Central memory CD4-positive, alpha-beta T cell (primary cell): ENCODE data around the gene COL9A2.

Experiments used
- DNase-seq: peaks from one replicate; pipeline ENCODE4 v3.0.0; 2022

COL9A2 gene

DNA sequence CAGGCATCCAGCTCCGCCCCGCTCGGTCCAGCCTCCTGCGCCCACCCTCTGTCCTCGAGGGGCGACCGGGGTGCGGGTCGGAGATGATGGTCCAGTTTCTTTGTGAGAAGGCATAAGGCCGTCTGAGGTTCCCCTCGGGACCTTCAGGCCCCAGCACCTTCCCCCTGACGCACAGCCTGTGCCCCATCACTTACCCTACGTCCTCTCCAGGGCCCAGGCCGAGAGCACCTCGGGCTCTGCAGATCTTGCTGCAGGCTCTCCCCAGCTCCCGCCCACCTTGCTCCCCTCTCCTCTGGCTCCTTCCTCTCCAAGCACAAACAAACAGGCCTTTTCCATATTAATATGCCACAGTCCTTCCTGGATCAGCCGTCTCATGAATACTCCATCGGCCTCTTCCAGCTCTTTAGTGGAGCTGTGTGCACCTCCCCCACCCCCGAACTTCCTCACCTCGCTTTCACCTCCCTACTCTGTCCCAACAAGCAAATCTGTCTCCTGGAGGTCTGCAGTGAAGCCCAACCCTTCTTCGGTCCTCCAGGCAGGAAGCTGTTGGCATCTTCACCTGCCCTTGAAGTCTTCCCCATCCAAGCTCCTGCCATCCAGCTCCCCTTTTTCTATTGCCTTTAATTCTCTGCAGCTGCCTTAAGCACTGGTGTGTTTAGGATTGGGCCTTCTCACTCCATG is 448 bp upstream of the COL9A2 start:
- no peak for DNase-seq

DNA sequence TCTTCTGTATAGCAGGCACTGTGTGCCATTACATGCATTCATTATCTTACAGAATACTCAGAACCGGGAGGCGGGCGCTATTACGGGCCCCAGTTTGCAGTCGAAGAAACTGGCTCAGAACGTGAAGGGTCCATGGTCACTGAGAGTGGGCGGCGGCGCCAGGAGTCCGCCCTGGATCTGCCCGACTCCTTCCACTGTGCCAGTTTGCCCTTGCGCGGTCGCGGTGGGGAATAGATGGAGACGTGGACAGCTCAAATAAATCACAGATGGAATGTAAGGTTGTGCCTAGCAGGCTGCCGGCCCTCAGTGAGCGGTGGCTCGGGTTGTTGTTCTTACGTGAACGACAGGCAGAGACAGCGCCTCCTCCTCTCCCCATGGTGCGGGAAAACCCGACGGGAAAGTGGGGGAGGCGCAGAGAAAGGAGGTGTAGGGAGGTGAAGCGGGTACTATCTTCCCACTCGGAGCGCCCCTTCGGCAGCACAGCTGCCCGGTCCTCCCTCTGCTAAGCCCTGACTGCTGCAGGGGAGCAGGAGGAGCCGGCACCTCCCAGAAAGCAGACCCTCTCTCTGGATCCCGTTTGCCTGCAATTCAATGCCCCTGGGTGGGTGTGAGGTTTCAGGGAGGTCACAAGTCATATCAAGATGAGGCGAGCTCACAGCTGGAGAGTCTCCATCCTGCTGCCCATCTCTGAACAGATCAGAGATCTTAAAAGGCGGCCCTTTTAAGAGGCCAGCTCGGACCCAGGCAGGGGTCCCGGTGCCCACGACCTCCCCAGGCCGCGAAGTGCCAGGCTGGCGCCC is 1.1 kb downstream of the COL9A2 start:
- DNase-seq = peak; percentile 18

DNA sequence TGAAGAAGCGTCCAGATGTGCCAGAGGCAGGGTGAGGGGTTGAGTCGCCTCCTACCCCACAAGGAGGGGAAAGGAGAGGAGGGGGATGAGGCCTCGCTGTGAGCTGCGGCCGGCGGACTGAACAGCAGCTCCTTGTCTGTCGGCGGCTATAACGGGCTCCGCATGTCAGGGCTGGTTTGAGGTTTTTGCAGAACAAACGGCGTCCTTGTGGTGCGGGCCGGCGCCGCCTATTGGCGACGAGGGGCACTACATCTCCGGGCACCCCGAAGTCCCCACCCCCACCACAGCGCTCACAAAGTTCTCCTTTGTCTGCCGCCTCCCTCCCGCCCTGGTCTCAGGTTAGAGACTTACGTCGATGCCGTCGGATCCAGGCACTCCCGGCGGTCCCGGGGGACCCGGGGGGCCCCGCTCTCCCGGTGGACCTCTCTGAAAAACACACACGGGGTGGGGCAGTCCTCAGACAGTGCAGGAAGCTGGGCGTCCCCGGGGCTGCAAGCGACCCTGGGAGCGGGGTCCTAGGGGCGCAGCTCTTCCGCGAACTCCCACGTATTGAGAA is 1.8 kb downstream of the COL9A2 start:
- DNase-seq = peak; percentile 77

DNA sequence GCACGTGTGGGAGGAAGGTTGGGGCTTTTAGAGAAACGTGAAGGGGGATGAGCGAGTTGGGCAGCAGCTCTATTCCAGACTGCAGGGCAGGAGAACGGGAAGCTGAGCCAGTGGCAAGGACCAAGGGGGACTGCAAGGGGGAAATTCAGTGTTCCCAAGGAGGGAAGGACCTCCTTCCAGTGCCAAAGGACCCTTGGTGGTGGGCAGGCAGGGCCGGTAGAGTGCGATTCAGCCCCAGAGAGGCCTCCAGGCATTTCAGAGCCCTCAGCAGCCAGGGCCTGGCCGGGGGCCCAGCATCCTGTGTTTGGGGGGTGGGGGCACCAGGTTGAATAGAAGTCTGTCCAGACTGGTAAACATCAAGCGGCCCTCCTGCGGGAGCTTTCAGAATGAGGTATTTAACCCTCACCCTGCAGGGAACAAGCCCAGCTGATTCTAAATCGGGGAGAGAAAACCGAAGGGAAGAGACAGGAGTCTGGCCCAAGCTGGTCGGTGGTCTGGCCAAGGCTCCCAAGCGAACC is 2.3 kb downstream of the COL9A2 start:
- DNase-seq = no peak

DNA sequence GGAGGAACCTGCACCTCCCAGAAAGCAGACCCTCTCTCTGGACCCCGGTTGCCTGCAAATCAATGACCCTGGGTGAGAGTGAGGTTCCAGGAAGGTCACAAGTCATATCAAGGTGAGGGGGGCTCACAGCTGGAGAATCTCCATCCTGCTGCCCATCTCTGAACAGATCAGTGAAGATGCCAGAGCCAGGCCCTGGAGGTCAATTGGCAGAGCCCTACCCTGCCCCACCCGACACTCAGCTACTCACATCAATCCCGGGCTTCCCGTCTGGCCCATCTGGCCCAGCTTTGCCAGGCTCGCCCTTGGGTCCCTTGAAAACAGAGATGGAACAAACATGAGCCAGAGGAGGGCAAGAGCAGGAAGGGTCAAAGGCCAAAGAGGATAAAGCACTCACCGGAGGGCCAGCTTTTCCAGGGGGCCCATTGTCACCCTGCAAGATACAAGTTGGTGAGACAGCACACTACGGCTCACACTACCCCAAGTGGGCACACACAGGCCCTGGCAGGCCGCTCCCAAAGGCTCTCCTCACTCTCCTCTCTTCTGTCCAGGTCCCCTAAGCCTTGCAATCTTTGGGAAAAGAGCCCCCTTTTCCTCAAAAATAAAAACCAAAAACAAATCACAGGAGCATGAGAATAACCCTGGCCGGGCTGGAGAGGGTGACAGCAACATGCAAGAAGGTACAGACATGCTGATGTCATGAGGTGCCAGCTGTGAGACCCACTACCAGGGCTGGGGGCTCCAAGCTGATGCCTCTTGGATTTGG is 2.9 kb downstream of the COL9A2 start:
- DNase-seq = no peak

DNA sequence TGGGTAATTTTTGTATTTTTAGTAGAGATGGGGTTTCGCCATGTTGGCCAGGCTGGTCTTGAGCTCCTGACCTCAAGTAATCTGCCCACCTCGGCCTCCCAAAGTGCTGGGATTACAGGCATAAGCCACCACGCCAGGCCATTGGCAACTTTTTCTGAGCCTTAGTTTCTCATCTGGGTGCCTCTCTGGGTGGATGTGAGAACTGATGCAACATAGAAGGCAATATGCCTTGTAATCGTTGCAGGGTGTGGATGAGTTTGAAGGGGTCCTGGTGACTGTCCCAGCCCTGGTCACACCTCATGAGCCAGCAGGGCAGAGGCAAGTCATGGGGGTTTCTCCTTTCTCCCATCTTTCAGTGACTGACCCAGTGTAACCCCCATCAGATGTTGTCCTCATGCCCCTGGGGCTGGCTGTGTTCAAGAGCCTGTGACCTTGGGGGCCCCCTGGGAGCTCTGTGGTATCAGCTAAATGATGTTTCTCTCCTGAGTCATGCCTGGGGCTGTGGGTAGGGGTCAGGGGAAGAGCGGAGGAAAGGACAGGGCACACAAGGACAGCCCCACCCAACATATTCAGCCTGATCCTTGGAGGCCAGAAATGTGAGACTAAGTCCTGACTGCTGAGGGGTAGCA is 3.6 kb downstream of the COL9A2 start:
- DNase-seq = no peak

DNA sequence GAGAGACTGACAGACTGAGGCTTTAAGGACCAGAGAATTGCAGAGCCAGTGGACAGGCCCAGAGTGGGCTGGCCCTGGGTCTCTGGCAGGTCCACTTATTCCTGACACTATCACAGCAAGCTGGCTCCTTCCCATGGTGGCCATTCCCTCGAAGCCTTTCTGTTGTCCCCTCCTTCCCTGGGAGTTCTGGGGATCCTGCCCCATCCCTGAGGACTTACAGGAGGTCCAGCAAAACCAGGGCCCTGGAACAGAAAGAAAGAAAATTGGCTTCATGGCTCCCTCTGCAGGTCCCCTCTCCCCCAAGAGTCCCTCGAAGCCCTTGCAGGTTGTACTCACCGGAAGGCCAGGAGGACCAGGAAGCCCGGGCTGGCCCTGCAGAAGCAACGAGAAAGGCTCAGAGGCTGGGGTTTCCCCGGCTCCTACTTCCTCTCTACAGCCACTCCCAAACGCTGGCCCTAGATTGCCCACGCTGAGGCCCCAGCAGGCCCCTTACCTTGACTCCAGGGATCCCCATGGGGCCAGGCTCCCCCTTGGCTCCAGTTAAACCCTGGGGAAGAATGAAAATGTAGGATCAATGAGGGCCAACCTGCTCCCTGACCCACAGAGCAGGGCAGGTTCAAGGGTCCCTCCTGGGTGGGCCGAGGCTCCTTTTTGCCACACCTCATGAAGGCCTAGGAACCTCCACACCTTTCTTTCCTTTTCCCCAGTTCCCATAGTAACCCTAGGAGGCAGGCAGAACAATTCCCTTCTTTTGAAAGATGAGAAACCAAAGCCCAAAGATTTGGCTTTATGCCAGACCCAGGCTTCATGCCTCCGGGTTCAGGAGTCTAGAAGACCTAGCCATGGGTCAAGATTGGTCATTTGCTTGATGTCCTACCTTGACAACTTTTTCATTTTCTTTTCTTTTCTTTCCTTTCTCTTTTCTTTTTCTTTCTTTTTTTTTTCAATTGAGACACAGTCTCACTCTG is 4.6 kb downstream of the COL9A2 start:
- no peak for DNase-seq

DNA sequence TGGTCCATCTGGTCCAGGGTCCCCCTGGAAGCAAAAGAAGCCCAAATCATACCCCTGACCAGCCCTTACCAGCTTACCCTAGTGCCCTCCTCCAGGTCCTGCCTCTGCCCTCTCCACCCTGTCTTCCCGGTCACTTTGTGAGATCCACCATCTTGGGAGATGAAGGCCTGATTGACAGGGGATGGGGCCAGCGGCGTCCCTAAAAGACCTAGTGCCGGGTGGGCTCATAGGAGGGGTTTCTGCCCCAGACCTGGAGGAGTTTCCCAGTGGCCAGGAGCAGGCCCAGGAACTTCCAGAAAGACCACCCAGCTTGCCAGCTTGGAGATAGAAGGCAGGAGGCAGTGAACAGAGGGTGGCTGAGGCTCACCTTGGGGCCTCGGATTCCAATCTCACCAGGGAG is 5.4 kb downstream of the COL9A2 start:
- no peak for DNase-seq

DNA sequence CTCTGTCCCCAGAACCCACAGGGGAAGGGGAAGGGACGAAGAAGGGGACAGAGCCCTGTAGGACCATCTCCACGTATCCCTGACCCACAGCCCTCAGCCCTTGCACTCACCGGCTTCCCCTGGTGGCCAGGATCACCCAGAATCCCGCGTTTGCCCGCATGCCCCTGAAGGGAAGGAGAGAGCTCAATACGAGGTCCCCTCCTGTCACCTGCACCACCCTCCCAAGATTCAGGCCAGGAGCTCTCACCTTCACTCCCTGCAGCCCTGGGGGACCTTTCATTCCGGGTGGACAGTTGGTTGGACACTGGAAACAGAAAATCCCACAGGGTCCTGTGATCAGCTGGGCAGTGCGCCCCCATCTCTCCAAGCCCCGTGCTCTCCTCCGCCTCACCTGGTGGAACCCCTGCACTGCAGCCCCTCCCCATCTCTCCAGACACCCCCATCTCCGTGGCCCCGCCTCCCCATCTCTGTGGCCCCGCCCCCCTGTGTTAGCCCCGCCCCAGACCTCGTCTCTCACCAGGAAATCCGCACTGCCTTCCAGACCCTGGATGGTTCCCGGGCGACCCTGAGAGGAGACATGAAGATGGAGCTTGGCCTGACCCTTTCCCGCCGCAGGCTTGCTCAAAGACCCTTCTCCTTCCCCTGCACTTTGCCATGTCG is 6.0 kb downstream of the COL9A2 start:
- no peak for DNase-seq

DNA sequence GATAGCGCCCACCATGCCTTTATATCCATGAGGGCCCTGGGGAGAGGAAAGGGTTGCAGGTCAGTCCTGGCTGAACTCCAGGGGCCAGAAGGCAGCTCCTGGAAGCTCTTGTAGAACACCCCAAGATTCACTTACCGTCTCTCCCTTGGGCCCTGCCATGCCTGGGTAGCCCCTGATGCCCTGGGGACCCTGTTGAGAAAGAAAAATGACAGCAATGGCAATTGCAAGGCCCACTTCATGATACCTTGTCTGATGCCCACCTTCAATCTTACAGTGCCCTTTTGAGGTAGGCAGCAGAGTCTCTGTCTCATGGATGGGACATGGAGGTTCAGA is 7.0 kb downstream of the COL9A2 start:
- no peak for DNase-seq

DNA sequence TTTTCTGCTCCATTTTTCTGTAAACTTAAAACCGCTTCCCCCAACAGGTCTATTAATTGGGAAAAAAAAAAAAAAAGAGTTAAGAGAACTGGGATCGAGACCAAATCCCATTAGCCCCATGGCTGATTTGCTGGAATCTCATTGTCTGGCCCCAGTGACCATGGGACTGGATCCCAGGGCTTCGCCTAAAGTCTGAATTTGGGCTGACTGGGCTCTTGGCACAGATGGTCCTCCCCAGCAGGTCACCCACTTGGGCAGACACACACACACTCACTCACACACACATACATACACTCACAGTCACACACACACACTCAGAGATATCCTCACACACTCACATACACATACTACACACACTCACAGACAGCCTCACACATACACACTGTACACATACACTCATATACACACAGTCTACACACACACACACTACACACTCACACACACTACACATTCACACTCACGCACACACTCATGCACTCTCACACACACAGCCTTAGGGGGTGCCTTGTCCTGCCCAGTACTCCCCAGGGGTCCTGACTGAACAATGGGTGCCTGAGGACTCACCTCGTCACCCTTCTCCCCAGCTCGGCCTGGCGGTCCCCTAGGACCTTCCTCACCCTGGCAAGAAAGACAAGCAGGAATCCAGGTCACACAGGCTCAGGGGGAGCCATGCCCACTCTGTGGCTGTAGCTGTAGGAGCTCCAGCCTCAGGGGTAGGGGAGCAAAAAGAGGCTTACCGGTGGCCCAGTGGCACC is 7.5 kb downstream of the COL9A2 start:
- DNase-seq = no peak

DNA sequence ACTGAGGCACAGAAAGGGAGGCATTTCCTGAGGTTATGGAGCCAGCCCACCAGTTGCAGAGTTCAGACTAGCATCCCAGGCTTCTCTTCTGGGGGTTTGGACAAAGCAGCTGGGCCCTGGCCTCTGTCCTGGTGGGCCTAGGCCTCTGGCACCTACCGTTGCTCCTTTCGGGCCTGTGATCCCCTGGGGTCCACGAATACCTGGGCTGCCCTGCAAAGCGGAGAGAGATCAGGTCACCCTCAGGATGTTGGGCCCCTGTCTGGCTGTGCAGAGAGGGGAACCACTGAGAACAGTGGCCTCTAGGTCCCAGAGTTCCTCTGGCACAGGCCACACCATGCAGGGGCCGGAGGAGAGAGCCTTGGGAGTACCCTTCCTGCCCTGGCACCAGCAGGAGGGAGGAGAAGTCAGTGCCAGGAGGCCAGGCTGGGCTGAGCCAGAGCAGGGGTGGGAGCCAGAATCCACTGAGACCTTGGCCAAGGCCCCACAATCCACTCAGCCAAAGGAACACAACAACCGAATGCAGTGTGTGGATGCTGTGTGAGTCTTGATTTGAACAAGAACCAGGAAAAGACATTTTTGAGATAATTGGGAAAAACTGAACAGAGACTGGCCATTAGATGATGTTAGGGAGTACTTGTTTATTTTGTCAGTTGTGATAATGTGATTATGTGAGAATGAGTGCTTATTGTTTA is 8.9 kb downstream of the COL9A2 start:
- DNase-seq = no peak

DNA sequence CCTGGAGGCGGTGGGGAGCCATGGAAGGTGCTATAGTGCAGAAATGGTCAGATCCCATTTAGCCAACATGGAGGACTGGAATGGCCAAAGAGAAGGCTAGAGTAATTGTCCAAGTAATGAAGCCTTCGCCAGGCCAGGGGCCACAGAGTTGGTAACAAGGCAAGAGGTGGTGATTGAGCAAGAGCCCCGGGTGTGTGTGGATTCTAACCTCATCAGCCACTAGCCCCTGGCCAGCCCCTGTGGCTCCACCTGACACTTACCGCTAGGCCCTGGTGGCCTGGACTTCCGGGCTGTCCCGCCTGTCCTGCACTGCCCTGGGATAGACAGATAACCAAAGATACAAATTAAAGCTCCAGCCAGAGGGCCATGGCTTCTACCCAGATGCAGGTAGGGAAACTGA is 9.9 kb downstream of the COL9A2 start:
- no peak for DNase-seq

DNA sequence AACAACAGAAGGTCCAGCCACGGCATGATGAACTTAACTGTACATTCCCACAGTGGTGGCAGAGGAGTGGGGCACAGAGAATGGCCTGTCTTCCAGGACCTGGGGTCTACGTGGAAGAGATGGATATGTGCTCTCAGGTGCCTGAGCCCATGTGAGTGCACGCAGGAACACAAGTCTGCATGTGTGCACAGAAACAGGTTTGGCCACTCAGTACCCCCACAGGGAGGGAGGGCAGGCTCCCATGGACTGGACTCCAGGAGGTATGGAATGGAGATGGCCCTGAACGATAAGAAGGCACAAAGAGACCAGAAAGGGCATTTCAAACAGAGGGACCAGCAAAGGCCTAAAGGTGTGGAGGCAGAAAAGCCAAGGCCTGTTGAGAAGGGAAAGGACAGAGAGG is 10.8 kb downstream of the COL9A2 start:
- no peak for DNase-seq

DNA sequence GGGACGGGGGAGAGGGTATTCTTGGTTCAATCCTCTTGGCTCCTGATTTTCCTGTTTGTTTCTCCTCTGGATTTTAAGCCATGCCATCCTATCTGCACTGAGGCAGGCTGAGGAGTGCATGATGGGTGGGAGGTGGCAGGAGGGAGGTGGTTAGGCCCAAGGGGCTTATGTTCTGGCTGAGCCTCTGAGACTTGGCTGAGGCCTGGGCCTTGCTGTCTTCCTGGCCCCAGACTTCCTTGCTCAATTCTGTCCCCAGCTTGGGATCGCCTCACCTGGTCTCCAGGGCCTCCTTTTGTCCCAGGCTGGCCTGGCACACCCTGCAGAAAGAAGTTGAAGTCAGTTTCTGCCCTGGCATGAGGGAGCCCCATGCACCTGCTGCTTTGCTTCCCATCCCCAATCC is 11.2 kb downstream of the COL9A2 start:
- DNase-seq = no peak

DNA sequence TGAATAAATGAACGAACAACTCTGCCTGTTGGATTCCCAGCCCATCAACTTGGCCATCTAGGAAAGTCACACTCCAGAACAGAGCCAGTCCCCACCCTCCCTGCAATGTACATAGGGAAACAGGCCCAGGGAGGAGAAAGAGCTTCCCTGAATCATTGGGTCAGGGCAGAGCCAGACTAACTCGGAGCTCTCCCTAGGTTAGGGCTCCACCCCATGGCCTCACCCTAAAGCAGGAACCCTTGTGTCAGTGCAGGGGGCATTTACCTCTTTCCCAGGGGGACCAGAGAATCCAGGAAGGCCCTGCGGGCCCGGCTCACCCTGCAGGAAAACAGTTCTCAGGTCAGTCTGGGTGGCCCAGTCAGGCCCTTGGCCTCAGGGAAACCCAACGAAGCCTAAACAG is 11.6 kb downstream of the COL9A2 start:
- no peak for DNase-seq

DNA sequence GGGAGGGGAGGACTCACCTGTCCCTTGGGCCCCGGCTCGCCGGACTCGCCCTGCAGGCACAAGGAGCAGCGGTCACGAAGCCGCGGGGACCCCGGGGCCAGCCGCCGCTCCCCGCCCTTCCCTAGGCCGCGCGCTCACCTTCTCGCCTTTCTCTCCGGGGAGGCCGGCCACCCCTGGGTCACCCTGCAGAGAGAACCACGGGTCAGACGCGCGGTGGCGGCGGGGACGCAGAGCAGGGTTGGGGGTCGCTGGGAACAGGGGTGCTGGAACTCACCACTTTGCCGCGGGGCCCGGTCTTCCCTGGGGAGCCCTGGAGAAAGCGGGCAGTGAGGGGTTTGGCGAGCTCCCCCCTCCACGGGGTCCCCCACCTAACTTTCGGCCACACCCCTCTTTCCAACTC is 13.3 kb downstream of the COL9A2 start:
- no peak for DNase-seq

DNA sequence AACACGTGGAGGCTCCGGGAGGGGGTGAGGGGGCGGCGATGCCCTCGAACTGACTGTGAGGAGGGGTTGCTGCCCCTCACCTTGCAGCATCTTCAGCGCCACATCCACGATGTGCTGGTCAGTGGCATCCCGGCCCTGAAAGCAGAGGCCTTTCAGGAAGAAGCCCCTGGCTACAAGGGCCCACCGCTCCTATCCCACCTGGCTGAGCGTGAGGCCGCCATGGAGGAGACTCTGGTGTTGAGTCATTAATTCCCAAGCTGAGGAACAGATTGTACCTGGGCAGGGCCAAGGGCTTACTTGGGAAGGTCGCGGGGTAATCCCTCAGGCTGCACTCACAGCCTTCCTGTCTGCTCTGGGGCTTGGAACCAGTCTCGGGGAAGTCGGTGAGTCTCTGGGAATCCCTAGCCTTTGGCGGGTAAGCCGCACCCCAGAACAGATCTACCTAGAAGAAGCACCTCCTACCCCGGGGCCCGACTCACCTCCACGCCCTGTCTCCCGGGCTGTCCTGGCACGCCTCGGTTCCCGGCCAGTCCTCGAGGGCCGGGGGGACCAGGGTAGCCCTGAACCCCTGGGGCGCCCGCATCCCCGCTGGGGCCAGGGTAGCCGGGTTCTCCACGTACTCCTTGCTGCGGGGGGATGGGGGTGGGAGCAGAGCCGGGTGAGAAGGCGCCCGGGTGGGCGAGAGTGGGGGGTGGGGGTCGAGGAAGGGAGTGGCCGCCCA is 13.9 kb downstream of the COL9A2 start:
- no peak for DNase-seq

DNA sequence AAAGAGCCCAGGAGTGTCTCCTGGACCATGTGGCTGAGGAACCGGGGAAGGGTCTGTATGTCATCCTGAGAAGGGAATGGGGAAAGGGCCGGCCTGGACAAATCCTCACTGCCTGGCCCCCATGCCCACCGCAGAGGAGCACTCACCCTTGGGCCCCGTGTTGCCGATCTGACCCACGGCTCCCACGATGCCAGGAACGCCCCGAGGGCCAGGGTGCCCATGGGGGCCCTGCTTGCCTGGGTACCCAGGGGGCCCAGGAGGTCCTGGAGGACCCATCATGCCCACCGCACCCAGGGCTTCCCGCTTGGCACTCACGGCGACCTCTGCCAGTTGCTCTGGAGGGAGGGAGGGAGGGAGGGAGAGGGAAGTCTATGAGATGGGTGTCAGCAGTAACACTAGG is 14.6 kb downstream of the COL9A2 start:
- no peak for DNase-seq
